Measurements from ENCODE around the gene SYN1. TPM values are rescaled to one million over a fixed set of nuclear protein-coding genes. Genes with fewer than 3 reads are reported as not detected.
A peak's percentile ranks its signal among the peaks of the same experiment; 100 is the strongest.

Gene SYN1
- total RNA-seq, 1 experiment from 2014 or later = 0.49 TPM

DNA sequence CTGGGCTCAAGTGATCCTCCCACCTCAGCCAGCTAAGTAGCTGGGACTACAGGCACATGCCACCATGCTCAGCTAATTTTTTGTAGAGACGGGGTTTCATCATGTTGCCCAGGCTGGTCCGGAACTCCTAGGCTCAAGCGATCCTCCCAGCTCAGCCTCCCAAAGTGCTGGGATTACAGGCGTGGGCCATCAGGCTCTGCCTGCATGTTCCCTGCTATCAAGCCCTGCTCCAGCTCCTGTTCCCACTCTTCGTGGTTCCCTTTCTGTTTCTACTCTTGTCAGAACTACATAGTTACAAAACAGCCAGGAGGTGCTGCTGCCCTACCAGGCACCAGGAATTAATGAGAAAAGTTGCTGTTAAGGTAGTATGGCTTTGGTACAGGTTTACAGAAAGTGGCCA, 28.7 kb downstream of the SYN1 start:
- intact Hi-C loops (cut with micrococcal nuclease) = no loop called here
- H3K36me3 Mint-ChIP-seq (ENCODE audit: insufficient read depth, unreplicated experiment) = peaks cover 15% of the 10 kb centered on the region
- BruUV-seq (replicated peaks) = no TSS peak
- ChIA-PET POLR2A (interaction anchor here (1.1 kb wide), 1 partner anchor 246 kb away, joined by 4 read pairs; the partner anchor contains the start of gene ZNF81), CTCF (no interaction called here)
- no peaks in the 10 kb centered on the region for H3K9me3 Mint-ChIP-seq (ENCODE audit: unreplicated experiment)
- TF ChIP-seq, protein P1, sequence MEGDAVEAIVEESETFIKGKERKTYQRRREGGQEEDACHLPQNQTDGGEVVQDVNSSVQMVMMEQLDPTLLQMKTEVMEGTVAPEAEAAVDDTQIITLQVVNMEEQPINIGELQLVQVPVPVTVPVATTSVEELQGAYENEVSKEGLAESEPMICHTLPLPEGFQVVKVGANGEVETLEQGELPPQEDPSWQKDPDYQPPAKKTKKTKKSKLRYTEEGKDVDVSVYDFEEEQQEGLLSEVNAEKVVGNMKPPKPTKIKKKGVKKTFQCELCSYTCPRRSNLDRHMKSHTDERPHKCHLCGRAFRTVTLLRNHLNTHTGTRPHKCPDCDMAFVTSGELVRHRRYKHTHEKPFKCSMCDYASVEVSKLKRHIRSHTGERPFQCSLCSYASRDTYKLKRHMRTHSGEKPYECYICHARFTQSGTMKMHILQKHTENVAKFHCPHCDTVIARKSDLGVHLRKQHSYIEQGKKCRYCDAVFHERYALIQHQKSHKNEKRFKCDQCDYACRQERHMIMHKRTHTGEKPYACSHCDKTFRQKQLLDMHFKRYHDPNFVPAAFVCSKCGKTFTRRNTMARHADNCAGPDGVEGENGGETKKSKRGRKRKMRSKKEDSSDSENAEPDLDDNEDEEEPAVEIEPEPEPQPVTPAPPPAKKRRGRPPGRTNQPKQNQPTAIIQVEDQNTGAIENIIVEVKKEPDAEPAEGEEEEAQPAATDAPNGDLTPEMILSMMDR (IDR thresholded peaks at IDR 0.05; ENCODE audit: unreplicated experiment) = no peak
- H3K27me3 Mint-ChIP-seq (ENCODE audit: insufficient read depth, unreplicated experiment) = no peaks in the 10 kb centered on the region
- DNase-seq (ENCODE audit: unreplicated experiment) = no peak
- peaks cover 4% of the 10 kb centered on the region for H3K4me1 Mint-ChIP-seq (ENCODE audit: insufficient read depth, unreplicated experiment)
- no peak overlapping the region for H3K4me3 Mint-ChIP-seq (ENCODE audit: unreplicated experiment)
- no peak overlapping the region for H3K27ac Mint-ChIP-seq (ENCODE audit: low read depth, unreplicated experiment)

DNA sequence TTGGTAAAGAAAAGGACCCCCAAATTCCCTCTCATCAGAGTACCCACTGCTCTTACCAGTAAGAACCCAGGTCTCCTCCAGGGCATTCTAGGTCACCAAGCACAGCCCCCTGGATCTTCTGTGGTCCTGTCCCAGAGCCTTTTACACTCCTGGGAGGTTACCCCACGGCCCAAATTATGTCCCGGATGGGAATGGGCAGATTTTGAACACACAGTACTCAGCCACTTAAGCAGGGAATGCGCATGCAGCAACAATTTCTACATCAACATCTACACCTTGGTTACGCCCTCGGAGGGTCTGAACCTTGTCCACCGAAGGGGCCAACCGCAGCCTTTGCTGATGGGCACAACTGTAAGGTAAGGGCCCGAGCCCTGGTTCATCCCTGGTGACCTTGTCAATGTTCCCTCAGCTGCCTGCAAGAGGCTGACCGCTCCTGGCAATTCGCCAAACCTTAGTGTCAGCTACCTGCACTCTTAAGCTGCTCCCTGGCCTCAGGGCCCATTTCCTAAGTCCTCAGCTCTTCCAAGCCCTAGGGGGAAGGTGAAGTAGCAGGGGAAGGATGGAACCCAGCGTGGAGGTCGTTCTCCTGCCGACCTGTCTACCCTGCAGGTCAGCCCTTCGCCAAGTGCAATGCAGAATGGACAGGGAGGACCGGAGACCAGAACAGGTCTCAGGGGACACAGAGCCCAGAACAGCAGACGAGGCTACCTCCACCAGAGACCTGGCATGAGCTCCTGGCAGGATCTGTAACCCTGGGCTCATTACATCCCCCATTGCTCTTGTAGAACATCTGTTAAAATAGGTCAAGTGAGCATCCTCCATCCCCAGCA, 31.5 kb downstream of the SYN1 start:
- Mint-ChIP-seq H3K36me3 (ENCODE audit: insufficient read depth, unreplicated experiment) (peaks cover 39% of the 10 kb centered on the region), H3K9me3 (ENCODE audit: unreplicated experiment) (no peaks in the 10 kb centered on the region), H3K4me1 (ENCODE audit: insufficient read depth, unreplicated experiment) (peaks cover 6% of the 10 kb centered on the region), H3K4me3 (ENCODE audit: unreplicated experiment) (no peak overlapping the region), H3K27ac (ENCODE audit: low read depth, unreplicated experiment) (no peak overlapping the region), H3K27me3 (ENCODE audit: insufficient read depth, unreplicated experiment) (no peaks in the 10 kb centered on the region)
- TF ChIP-seq, protein P1 (IDR thresholded peaks at IDR 0.05; ENCODE audit: unreplicated experiment) = no peak
- ChIA-PET CTCF (interaction anchor here (0.6 to 1.0 kb wide), 2 partner anchors 19 to 49 kb away, joined by 3 to 4 read pairs; no protein-coding TSS in a partner anchor), POLR2A (no interaction called here)
- BruUV-seq (replicated peaks) = no TSS peak
- intact Hi-C loops (cut with micrococcal nuclease) = no loop called here
- DNase-seq (ENCODE audit: unreplicated experiment) = no peak

DNA sequence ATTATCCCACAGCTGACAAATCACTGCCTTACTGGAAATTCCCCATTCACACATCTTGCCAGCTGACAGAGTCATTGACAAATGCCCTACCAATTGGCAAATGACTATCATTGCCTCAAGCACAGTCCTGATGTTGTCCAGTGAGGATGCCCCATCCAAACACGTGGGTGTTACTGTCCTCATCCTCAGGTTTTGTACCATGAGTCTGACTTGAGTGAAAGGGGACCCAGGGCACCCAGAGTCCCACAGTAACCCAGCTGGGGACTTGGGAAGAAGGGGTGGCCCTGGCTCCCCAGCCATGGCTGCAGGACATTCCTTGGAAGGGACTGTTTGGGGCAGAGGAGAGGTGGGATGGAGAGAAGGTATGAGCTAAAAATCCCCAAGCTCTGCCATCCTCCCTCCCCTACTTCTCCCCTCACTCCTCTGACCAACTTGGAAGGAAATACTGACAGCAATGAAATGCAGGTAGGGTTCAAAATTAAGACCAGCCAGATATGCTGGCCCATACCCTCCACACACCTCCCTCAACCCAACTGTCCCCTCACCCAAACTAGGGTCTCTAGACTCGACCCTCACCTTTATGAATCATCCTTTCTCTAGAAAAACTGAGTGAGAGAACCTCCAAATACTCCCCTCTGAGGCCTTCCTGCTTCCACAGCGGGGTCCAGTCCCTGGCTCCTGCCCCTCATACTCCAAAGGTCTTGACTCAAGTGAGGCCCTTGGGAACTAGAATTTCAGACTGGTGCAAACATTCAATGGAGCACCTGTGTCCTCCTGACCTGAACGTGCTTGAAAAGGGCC, 32.4 kb downstream of the SYN1 start:
- ChIA-PET CTCF (interaction anchor here (0.6 kb wide), 1 partner anchor 48 kb away, joined by 3 read pairs; no protein-coding TSS in a partner anchor), POLR2A (interaction anchor here (0.7 kb wide), 1 partner anchor 9 kb away, joined by 3 read pairs; no protein-coding TSS in a partner anchor)
- Mint-ChIP-seq H3K4me3 (ENCODE audit: unreplicated experiment) (no peak overlapping the region), H3K36me3 (ENCODE audit: insufficient read depth, unreplicated experiment) (peaks cover 43% of the 10 kb centered on the region), H3K9me3 (ENCODE audit: unreplicated experiment) (no peaks in the 10 kb centered on the region), H3K27me3 (ENCODE audit: insufficient read depth, unreplicated experiment) (no peaks in the 10 kb centered on the region), H3K27ac (ENCODE audit: low read depth, unreplicated experiment) (no peak overlapping the region), H3K4me1 (ENCODE audit: insufficient read depth, unreplicated experiment) (peaks cover 6% of the 10 kb centered on the region)
- TF ChIP-seq, protein P1 (IDR thresholded peaks at IDR 0.05; ENCODE audit: unreplicated experiment) = no peak
- DNase-seq (ENCODE audit: unreplicated experiment) = peak; percentile 49
- intact Hi-C loops (cut with micrococcal nuclease) = no loop called here
- no TSS peak for BruUV-seq (replicated peaks)
